MG63 (cell line): ENCODE measurements around the gene BCAS4. TPM values are rescaled to one million over a fixed set of nuclear protein-coding genes. Genes with fewer than 3 reads are reported as not detected.

Source experiments
- DNase-seq: peaks from one replicate; pipeline ENCODE4 v3.0.0-alpha.2; 2020
- H3K27me3 ChIP-seq: fragments of 250-450 bp; sonication (Bioruptor Pico); 2 replicates; pipeline ENCODE4 v1.5.1; 2020; ENCODE audit warnings: mild to moderate bottlenecking, moderate library complexity
- H3K36me3 ChIP-seq: fragments of 250-450 bp; sonication (Bioruptor Pico); 2 replicates; pipeline ENCODE4 v1.5.1; 2020; ENCODE audit warnings: mild to moderate bottlenecking, moderate library complexity
- H3K4me3 ChIP-seq: fragments of 250-450 bp; sonication (Bioruptor Pico); 2 replicates; pipeline ENCODE4 v1.5.1; 2020; ENCODE audit warnings: mild to moderate bottlenecking, moderate library complexity
- H3K9me3 ChIP-seq: fragments of 250-450 bp; sonication (Bioruptor Pico); 2 replicates; pipeline ENCODE4 v1.5.1; 2020; ENCODE audit warnings: mild to moderate bottlenecking, moderate library complexity
- total RNA-seq: library from RNA; depleted of rRNA; stranded (reverse); fragments of >200 nt; shearing (Covaris generic); gene quantifications from 2 replicates; pipeline ENCODE4 v1.2.3, GENCODE V29; 2014; ENCODE audit warnings: low replicate concordance; rRNA removed

The BCAS4 gene
- total RNA-seq, 1 experiment from 2014 or later = 13.1 TPM

- H3K9me3 ChIP-seq = no peaks in the 10 kb centered on the region
- peaks cover 72% of the 10 kb centered on the region for H3K36me3 ChIP-seq
- no peak for DNase-seq
- H3K27me3 ChIP-seq = no peaks in the 10 kb centered on the region
- no peak overlapping the region for H3K4me3 ChIP-seq
These were observed 126.1 kb downstream of the BCAS4 start for GRCh38 chr20:50920997-50921396.

GRCh38 chr20:50921803-50922501, 127.1 kb downstream of the BCAS4 start:
- Histone ChIP-seq H3K4me3 (no peak overlapping the region), H3K36me3 (peaks cover 73% of the 10 kb centered on the region), H3K9me3 (no peaks in the 10 kb centered on the region), H3K27me3 (no peaks in the 10 kb centered on the region)
- no peak for DNase-seq

DNA sequence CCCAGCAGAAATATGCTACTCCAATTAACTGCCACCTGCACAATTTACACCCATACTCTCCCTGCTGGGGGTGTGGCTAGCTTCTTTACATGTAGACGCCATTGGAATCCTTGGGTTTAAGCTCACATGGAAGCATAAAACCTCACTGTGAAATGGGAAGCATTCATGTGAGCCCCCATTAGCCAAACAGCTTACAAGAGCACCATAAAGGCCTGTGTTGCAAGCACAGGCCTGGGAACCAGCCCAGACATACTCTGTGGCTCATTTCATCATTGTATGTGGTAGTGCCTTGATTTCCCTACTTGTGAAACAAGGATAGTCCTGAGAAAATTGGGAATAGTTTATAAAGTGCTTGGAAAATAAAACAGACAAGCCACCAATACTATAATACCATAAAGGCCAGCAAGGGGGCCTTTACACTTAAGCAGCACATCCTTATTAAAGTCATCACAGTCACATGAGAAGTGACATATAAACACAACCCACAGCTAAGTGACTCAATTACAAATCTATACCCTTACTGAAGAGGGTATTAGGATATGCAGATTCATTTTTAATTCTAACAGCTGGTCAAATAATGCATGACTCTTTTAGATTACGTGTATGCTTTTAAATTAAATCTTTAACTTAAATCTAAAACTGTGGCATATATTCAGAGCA, 129.5 kb downstream of the BCAS4 start:
- no peak for DNase-seq
- peaks cover 77% of the 10 kb centered on the region for H3K36me3 ChIP-seq

DNA sequence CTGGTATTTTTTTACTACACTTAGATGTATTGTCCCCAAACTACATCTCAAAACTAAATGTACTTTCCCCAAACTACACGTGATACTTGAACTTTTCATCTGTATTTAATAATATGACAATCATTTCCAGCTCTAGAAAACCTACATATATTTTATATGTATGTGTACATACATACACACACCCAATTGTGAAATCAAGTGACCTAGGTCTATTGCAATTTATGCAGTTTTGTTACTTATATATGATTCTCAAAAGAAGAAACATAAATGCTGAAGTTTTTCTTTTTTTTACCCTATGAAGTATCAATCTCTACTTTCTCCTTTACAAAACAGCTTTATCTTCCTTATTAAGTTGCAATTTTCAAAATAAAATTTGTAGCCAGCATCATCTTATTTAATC, 131.7 kb downstream of the BCAS4 start:
- Histone ChIP-seq H3K36me3 (peaks cover 73% of the 10 kb centered on the region), H3K27me3 (no peaks in the 10 kb centered on the region), H3K9me3 (no peaks in the 10 kb centered on the region), H3K4me3 (no peak overlapping the region)
- DNase-seq = no peak

More for the DNA sequence above, 129.5 kb downstream of the BCAS4 start:
- H3K9me3 ChIP-seq = no peaks in the 10 kb centered on the region
- H3K27me3 ChIP-seq = no peaks in the 10 kb centered on the region
- no peak overlapping the region for H3K4me3 ChIP-seq

Other genes with a start within 250 kb of the BCAS4 start
- 0.07 TPM in 1 of 2 replicates, not detected in the other for gene RIPOR3, start 103.5 kb upstream of the BCAS4 start, total RNA-seq
- 2.0 and 2.4 TPM in 2 replicates for gene PARD6B, start 63.5 kb upstream of the BCAS4 start, total RNA-seq
- 11.6 and 13.8 TPM in 2 replicates for gene ADNP, start 136.4 kb downstream of the BCAS4 start, total RNA-seq
- gene DPM1, start 163.5 kb downstream of the BCAS4 start, total RNA-seq = 187 and 483 TPM in 2 replicates
- 11.7 and 13.6 TPM in 2 replicates for gene MOCS3, start 163.8 kb downstream of the BCAS4 start, total RNA-seq
- gene KCNG1, start 228.0 kb downstream of the BCAS4 start, total RNA-seq = 65.9 and 68.9 TPM in 2 replicates